Liver (tissue), 9 donors: ENCODE data around the gene MYO1C. TPM values are rescaled to one million over a fixed set of nuclear protein-coding genes. Genes with fewer than 3 reads are reported as not detected.

Source experiments
- DNase-seq: peaks from one replicate; pipeline ENCODE4 v3.0.0-alpha.2; 2017; ENCODE audit warnings: low spot score
- H3K27ac ChIP-seq, 2 donors: one replicate each; pipeline ENCODE4 v1.7.0; 2013; ENCODE audit warnings: inconsistent platforms in 2 of 2, low read length in 2 of 2, control low read depth in 1 of 2, low read depth in 1 of 2, mild to moderate bottlenecking in 1 of 2
- H3K27me3 ChIP-seq, 4 donors: one replicate each; pipeline versions ENCODE4 v1.6.1 to v1.7.0; 2013; ENCODE audit warnings: low read length in 3 of 4, inconsistent platforms in 1 of 4, mild to moderate bottlenecking in 1 of 4, moderate library complexity in 1 of 4; ENCODE audit not compliant: control insufficient read depth in 4 of 4, insufficient read depth in 4 of 4
- H3K36me3 ChIP-seq, 4 donors: one replicate each; pipeline versions ENCODE4 v1.6.1 to v1.7.0; 2013; ENCODE audit warnings: low read length in 3 of 4, mild to moderate bottlenecking in 3 of 4, low read depth in 1 of 4, moderate library complexity in 1 of 4; ENCODE audit not compliant: control insufficient read depth in 4 of 4, insufficient read depth in 3 of 4
- H3K4me1 ChIP-seq, 4 donors: one replicate each; pipeline versions ENCODE4 v1.6.1 to v1.7.0; 2013; ENCODE audit warnings: low read length in 3 of 4, mild to moderate bottlenecking in 3 of 4, moderate library complexity in 1 of 4; ENCODE audit not compliant: control insufficient read depth in 4 of 4, insufficient read depth in 4 of 4
- H3K4me3 ChIP-seq, 3 donors: one replicate each; pipeline versions ENCODE4 v1.6.1 to v1.7.0; 2013; ENCODE audit warnings: low read length in 3 of 3, control low read depth in 1 of 3, low read depth in 1 of 3, mild to moderate bottlenecking in 1 of 3
- H3K9ac ChIP-seq, 2 donors: one replicate each; pipeline ENCODE4 v1.7.0; 2013; ENCODE audit warnings: low read length in 2 of 2, mild to moderate bottlenecking in 2 of 2, moderate library complexity in 2 of 2, control low read depth in 1 of 2, low read depth in 1 of 2
- H3K9me3 ChIP-seq, 4 donors: one replicate each; pipeline versions ENCODE4 v1.6.1 to v1.7.0; 2013; ENCODE audit warnings: low read length in 3 of 4; ENCODE audit not compliant: control insufficient read depth in 4 of 4
- FOXA2 ChIP-seq: IDR thresholded peaks from 2 replicates; pipeline ENCODE4 v1.6.1; 2016; ENCODE audit warnings: antibody characterized with exemption
- RAD21 ChIP-seq, 2 donors: IDR thresholded peaks; 2 replicates each; pipeline ENCODE4 v1.6.1; 2016; ENCODE audit warnings: antibody characterized with exemption in 2 of 2, mild to moderate bottlenecking in 2 of 2
- REST ChIP-seq: IDR thresholded peaks from 2 replicates; pipeline ENCODE4 v1.6.1; 2016; ENCODE audit warnings: antibody characterized with exemption, mild to moderate bottlenecking
- TAF1 ChIP-seq: conservative IDR thresholded peaks from 2 replicates; pipeline ENCODE4 v1.6.1; 2016; ENCODE audit warnings: antibody characterized with exemption, mild to moderate bottlenecking
- WGBS: extraction: QIAGEN DNeasy Blood & Tissue Kit; methylation state at CpG from one replicate; pipeline ENCODE4 v1.1.7; 2013; 5-methylcytosine and 5-hydroxymethylcytosine counted together
- polyA plus RNA-seq, 2 donors: library from polyadenylated mRNA; stranded (reverse) in 1 of 2; unstranded in 1 of 2; fragments of 200-250 nt in 1 of 2; fragments of >200 nt in 1 of 2; fragmentation: Nextera tagmentation in 1 of 2; extraction: Ambion mirVana in 1 of 2; gene quantifications; one replicate each; pipeline versions ENCODE4 v1.2.1 to v1.2.3, GENCODE V29; 2013 to 2015
- total RNA-seq, 2 donors: library from RNA; depleted of rRNA; stranded (reverse); fragments of >200 nt; gene quantifications; one replicate each; pipeline ENCODE4 v1.2.3, GENCODE V29; 2014
- TF ChIP-seq, protein P1 (sequence below): fragments of 150-350 bp; IDR thresholded peaks from 2 replicates; pipeline ENCODE4 v1.5.1; 2017; ENCODE audit warnings: improper control_type of control experiment, low read depth, low read length; ENCODE audit not compliant: missing input control
- TF ChIP-seq, protein P2 (sequence below): IDR thresholded peaks from 2 replicates; pipeline ENCODE4 v1.6.1; 2016; ENCODE audit warnings: antibody characterized with exemption
- donor health status: healthy.
- donor health status: healthy.
- donor health status: healthy.
- donor health status: healthy.
- donor health status: healthy.

Gene MYO1C
- total and polyA plus RNA-seq, 4 donors, result 20.3 to 61.7 (median 28.2) TPM

GRCh38 chr17:1455291-1455796 is 37.1 kb downstream of the MYO1C start:
- Histone ChIP-seq H3K27me3 (no peaks in the 10 kb centered on the region), H3K4me1 (peaks cover 4 to 33% (median 23%) of the 10 kb centered on the region in 4 donors), H3K36me3 (peaks cover 0 to 2% (median 0%) of the 10 kb centered on the region in 4 donors), H3K4me3 (peak overlapping the region; percentile 80 to 84 (median 81)), H3K9me3 (no peaks in the 10 kb centered on the region), H3K9ac (peak overlapping the region; percentile 79 to 88), H3K27ac (peak overlapping the region; percentile 99 to 100)
- under 1% methylated on average over 31 of the region's 31 CpGs for WGBS
- TF ChIP-seq TAF1 (peak; percentile 72), REST (peak; percentile 54), FOXA2 (no peak), RAD21 (IDR thresholded peaks at IDR 0.05) (peak; percentile 60 to 76)
- TF ChIP-seq, protein P1, sequence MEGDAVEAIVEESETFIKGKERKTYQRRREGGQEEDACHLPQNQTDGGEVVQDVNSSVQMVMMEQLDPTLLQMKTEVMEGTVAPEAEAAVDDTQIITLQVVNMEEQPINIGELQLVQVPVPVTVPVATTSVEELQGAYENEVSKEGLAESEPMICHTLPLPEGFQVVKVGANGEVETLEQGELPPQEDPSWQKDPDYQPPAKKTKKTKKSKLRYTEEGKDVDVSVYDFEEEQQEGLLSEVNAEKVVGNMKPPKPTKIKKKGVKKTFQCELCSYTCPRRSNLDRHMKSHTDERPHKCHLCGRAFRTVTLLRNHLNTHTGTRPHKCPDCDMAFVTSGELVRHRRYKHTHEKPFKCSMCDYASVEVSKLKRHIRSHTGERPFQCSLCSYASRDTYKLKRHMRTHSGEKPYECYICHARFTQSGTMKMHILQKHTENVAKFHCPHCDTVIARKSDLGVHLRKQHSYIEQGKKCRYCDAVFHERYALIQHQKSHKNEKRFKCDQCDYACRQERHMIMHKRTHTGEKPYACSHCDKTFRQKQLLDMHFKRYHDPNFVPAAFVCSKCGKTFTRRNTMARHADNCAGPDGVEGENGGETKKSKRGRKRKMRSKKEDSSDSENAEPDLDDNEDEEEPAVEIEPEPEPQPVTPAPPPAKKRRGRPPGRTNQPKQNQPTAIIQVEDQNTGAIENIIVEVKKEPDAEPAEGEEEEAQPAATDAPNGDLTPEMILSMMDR, result peak; percentile 58
- TF ChIP-seq, protein P2, sequence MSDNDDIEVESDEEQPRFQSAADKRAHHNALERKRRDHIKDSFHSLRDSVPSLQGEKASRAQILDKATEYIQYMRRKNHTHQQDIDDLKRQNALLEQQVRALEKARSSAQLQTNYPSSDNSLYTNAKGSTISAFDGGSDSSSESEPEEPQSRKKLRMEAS, result no peak
- peak; percentile 70 for DNase-seq

GRCh38 chr17:1454541-1454940 is 37.9 kb downstream of the MYO1C start:
- 76% methylated on average over 9 of the region's 9 CpGs for WGBS
- no peaks in the 10 kb centered on the region for H3K9me3 ChIP-seq
- peaks cover 4 to 27% (median 19%) of the 10 kb centered on the region in 4 donors for H3K4me1 ChIP-seq
- peaks cover 0 to 2% (median 0%) of the 10 kb centered on the region in 4 donors for H3K36me3 ChIP-seq
- no peak for TF ChIP-seq REST
- peak overlapping the region; percentile 80 to 84 (median 81) for H3K4me3 ChIP-seq
- no peak for DNase-seq
- H3K27ac ChIP-seq, result peak overlapping the region in 1 of 2 donors; percentile 99
- H3K27me3 ChIP-seq, result no peaks in the 10 kb centered on the region
- H3K9ac ChIP-seq, result peak overlapping the region in 1 of 2 donors; percentile 79
